ENCODE results near the gene POFUT2. TPM values are rescaled to one million over a fixed set of nuclear protein-coding genes. Genes with fewer than 3 reads are reported as not detected.

Gene POFUT2
- total RNA-seq, 1 experiment from 2014 or later: 25.1 TPM

DNA sequence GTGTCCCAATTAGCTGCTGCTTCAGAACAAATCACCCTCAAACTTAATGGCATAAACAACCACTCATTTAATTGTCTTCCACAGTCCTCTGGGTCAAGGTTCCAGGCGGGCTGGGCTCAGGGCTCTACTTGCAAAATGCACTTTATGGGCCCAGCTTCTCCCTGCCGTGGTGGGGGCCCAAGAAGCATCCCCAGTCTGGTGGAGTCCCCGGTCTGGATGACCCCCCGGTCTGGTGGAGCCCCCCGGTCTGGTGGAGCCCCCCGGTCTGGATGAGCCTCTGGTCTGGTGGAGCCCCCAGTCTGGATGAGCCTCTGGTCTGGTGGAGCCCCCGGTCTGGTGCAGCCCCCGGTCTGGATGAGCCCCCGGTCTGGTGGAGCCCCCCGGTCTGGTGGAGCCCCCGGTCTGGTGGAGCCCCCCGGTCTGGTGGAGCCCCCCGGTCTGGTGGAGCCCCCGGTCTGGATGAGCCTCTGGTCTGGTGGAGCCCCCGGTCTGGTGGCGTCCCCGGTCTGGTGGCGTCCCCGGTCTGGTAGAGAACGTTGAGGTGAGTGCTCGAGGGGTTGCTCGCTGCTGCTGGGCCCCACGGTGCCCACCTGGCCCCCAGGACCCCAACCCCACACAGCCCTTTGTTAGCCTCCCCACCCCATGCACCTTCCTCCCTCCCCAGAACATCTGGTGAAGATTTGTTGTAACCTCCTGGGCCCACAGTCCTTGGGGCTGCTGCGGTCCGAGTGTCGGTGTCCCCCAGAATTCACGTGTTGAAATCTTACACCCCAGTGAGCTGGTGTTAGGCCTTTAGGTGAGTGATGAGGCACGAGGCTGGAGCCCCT is 33.8 kb downstream of the POFUT2 start:
- TF ChIP-seq, protein P1, sequence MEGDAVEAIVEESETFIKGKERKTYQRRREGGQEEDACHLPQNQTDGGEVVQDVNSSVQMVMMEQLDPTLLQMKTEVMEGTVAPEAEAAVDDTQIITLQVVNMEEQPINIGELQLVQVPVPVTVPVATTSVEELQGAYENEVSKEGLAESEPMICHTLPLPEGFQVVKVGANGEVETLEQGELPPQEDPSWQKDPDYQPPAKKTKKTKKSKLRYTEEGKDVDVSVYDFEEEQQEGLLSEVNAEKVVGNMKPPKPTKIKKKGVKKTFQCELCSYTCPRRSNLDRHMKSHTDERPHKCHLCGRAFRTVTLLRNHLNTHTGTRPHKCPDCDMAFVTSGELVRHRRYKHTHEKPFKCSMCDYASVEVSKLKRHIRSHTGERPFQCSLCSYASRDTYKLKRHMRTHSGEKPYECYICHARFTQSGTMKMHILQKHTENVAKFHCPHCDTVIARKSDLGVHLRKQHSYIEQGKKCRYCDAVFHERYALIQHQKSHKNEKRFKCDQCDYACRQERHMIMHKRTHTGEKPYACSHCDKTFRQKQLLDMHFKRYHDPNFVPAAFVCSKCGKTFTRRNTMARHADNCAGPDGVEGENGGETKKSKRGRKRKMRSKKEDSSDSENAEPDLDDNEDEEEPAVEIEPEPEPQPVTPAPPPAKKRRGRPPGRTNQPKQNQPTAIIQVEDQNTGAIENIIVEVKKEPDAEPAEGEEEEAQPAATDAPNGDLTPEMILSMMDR (conservative IDR thresholded peaks at IDR 0.05; ENCODE audit: low read depth, low read length): no peak
- TF ChIP-seq EZH2 (IDR thresholded peaks at IDR 0.05; ENCODE audit: borderline replicate concordance, low read depth, low read length, poor library complexity, severe bottlenecking): no peak
- Histone ChIP-seq H3K4me1 (ENCODE audit: insufficient read depth, low read length, poor library complexity, severe bottlenecking) (no peaks in the 10 kb centered on the region), H3K36me3 (ENCODE audit: insufficient read depth, low read length, poor library complexity, severe bottlenecking) (no peaks in the 10 kb centered on the region), H3K27me3 (replicated peaks; ENCODE audit: insufficient read depth, low read depth, low read length, poor library complexity) (no peaks in the 10 kb centered on the region), H3K27ac (ENCODE audit: low read depth, low read length, poor library complexity, severe bottlenecking) (no peak overlapping the region), H3K4me3 (ENCODE audit: low read depth, low read length, poor library complexity, severe bottlenecking) (no peak overlapping the region), H3K9me3 (ENCODE audit: low read depth, low read length, poor library complexity, severe bottlenecking) (no peaks in the 10 kb centered on the region)
- DNase-seq (ENCODE audit: low spot score): no peak
- ChIA-PET POLR2A (ENCODE audit: low non-redundant PET) (no interaction called here), CTCF (no interaction called here)
- BruUV-seq (replicated peaks): no TSS peak
- intact Hi-C loops (cut with micrococcal nuclease; ENCODE audit: unreplicated experiment): no loop called here

GRCh38 chr21:45253180-45253579 is 34.5 kb downstream of the POFUT2 start:
- ChIA-PET POLR2A (ENCODE audit: low non-redundant PET) (no interaction called here), CTCF (no interaction called here)
- BruUV-seq (replicated peaks): no TSS peak
- Histone ChIP-seq H3K4me1 (ENCODE audit: insufficient read depth, low read length, poor library complexity, severe bottlenecking) (no peaks in the 10 kb centered on the region), H3K36me3 (ENCODE audit: insufficient read depth, low read length, poor library complexity, severe bottlenecking) (no peaks in the 10 kb centered on the region), H3K4me3 (ENCODE audit: low read depth, low read length, poor library complexity, severe bottlenecking) (no peak overlapping the region), H3K27ac (ENCODE audit: low read depth, low read length, poor library complexity, severe bottlenecking) (no peak overlapping the region), H3K27me3 (replicated peaks; ENCODE audit: insufficient read depth, low read depth, low read length, poor library complexity) (no peaks in the 10 kb centered on the region), H3K9me3 (ENCODE audit: low read depth, low read length, poor library complexity, severe bottlenecking) (no peaks in the 10 kb centered on the region)
- TF ChIP-seq, protein P1 (conservative IDR thresholded peaks at IDR 0.05; ENCODE audit: low read depth, low read length): no peak
- TF ChIP-seq EZH2 (IDR thresholded peaks at IDR 0.05; ENCODE audit: borderline replicate concordance, low read depth, low read length, poor library complexity, severe bottlenecking): no peak
- DNase-seq (ENCODE audit: low spot score): no peak
- intact Hi-C loops (cut with micrococcal nuclease; ENCODE audit: unreplicated experiment): no loop called here

- no peak overlapping the region for H3K27ac ChIP-seq (ENCODE audit: low read depth, low read length, poor library complexity, severe bottlenecking)
- no peak overlapping the region for H3K4me3 ChIP-seq (ENCODE audit: low read depth, low read length, poor library complexity, severe bottlenecking)
- DNase-seq (ENCODE audit: low spot score): no peak
- ChIA-PET POLR2A (ENCODE audit: low non-redundant PET) (no interaction called here), CTCF (no interaction called here)
- H3K36me3 ChIP-seq (ENCODE audit: insufficient read depth, low read length, poor library complexity, severe bottlenecking): no peaks in the 10 kb centered on the region
- intact Hi-C loops (cut with micrococcal nuclease; ENCODE audit: unreplicated experiment): no loop called here
- no peaks in the 10 kb centered on the region for H3K9me3 ChIP-seq (ENCODE audit: low read depth, low read length, poor library complexity, severe bottlenecking)
- no TSS peak for BruUV-seq (replicated peaks)
- no peaks in the 10 kb centered on the region for H3K4me1 ChIP-seq (ENCODE audit: insufficient read depth, low read length, poor library complexity, severe bottlenecking)
- H3K27me3 ChIP-seq (replicated peaks; ENCODE audit: insufficient read depth, low read depth, low read length, poor library complexity): no peaks in the 10 kb centered on the region
- TF ChIP-seq, protein P1 (conservative IDR thresholded peaks at IDR 0.05; ENCODE audit: low read depth, low read length): no peak
- no peak for TF ChIP-seq EZH2 (IDR thresholded peaks at IDR 0.05; ENCODE audit: borderline replicate concordance, low read depth, low read length, poor library complexity, severe bottlenecking)
These were observed 35.2 kb downstream of the POFUT2 start for GRCh38 chr21:45252448-45252925.
